ENCODE results near the gene GHRL.
"Not testable (repeated sequence)": the region's sequence is repeated elsewhere in the genome, so short reads cannot be mapped to it uniquely, and the experiment has no call there.

Gene GHRL

DNA sequence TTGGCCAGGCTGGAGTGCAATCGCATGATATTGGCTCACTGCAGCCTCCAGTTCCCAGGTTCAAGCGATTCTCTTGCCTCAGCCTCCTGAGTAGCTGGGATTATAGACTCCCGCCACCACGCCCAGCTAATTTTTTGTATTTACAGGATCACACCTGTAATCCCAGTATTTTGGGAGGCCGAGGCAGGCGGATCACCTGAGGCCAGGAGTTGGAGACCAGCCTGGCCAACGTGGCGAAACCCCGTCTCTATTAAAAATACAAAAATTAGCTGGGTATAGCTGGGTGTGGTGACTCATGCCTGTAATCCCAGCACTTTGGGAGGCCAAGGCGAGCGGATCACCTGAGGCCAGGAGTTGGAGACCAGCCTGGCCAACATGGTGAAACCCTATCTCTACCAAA is 20.3 kb downstream of the GHRL start:
- not testable (repeated sequence) for FAIRE-seq

DNA sequence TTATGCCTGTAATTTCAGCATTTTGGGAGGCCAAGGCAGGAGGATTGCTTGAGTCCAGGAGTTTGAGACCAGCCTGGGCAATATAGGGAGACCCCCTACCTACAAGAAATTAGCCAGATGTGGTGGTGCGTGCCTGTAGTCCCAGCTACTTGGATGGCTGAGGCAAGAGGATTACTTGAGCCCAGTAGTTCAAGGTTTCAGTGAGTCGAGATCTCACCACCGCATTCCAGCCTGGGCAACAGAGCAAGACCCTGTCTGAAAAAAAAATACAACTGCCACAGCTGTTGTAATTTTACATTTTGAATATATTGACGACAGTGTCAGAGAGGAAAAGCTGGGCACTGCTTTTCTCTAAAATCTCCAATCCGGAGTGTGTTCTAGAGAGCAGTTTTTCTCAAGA is 23.3 kb downstream of the GHRL start:
- FAIRE-seq, result no peak

DNA sequence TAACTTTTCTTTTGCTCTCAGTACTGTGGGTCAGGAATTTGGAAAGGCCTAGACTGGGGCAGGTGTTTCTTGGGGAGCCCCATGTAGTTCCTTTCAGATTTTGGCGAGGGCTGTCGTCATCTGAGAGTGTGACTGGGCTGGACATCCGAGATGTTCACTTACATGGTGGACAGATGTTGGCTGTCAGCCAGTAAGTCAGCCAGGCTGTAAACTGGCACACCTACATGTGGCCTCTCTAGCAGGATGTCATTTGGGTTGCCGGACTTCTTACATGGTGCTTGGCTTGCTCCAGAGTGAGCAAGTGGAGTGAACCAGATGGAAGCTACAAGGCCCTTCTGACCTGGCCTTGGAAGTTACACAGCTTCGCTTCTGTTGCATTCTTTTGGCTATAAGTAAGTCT is 23.8 kb downstream of the GHRL start:
- FAIRE-seq, result no peak

DNA sequence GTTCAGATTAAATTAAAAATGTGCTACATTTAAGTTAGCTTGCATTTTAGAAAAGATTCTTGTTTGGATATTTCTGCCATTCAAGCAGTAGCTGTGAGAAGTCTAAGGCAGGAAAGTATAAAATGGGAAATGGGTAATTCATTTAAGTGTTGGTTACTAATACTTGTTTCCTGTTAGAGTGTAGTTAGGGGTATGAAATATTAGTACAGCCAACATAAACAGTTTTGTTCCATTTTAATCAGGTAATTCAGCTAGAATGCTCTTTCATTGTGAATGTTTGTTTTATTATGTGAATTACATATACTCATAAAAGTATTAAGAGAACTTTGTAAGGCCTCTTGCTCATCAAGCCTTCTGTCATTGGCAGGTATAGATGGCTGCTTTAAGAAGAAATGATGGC is 24.6 kb downstream of the GHRL start:
- FAIRE-seq, result no peak

- not testable (repeated sequence) for FAIRE-seq
These were observed 25.8 kb downstream of the GHRL start for GRCh38 chr3:10266936-10267335.

- FAIRE-seq, result no peak
These were observed 26.9 kb downstream of the GHRL start for GRCh38 chr3:10265833-10266232.

DNA sequence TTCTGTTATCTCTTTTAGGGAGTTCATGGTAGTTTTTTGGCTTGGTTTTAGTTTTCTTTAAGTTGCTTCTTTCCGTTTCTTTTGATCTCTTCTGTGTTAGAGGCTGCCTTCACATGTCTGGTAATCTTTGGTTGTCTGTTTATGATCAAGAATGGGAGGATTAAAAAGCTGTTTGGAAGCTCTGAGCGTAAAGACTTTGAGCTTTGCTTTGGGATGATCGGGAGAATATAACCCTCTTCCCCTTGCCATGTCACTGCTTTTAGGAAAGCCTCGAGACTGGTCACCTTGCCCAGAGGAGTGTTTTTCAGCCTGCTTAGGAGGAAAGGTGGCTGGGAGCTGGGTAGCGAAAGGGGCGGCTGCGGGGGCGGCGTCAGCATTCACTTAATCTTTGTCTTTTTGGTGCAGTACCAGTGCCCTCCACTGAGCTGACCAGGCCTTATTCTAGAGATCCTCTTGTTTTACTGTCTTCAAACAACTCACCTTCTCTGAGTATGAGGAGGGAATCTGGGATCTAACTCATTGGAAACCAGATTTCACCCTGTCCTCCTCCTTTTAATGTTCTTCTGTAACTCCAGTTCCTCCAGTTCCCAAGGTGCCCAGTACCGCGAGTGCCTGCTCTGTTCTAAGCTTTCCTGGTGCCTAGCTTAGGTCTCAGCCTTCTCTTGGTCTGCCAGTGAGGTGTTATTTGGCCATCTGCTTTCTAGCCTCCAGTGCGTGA is 28.9 kb downstream of the GHRL start:
- FAIRE-seq, result peak; percentile 98

DNA sequence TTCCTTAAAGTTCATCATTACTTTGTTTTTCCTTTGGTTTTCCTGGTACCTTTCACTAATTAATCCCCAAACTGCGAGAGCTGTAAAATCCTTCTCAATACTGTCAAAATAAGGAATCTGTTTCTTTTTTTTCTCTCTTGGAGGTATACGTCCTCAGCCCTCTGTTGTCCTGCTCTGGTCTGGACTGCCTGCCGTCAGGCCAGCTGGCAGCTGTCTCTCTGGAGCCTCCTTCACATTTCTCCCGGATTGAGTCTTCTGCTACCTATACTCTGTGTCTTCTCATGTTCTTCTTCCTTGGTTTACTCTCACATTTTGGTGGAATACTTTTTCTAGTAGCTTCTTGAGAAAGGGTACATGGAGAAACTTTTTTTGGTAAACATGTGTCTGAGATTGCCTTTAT is 30.7 kb downstream of the GHRL start:
- FAIRE-seq, result no peak

DNA sequence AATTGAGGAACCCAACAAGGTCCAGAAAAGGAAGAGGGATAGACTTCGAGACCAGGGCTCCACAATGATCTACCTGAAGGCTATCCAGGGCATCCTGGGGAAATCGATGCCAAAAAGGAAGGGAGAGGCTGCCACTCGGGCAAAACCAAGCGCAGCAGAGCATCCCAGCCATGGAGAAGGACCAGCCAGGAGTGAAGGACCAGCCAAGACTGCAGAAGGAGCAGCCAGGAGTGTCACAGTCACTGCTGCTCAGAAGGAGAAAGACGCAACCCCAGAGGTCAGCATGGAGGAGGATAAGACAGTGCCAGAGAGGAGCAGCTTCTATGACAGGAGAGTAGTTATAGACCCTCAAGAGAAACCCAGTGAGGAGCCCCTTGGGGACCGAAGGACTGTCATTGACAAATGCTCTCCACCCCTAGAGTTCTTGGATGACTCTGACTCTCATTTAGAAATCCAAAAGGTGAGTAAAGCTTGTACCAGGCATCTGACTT is 32.5 kb downstream of the GHRL start:
- no peak for FAIRE-seq

DNA sequence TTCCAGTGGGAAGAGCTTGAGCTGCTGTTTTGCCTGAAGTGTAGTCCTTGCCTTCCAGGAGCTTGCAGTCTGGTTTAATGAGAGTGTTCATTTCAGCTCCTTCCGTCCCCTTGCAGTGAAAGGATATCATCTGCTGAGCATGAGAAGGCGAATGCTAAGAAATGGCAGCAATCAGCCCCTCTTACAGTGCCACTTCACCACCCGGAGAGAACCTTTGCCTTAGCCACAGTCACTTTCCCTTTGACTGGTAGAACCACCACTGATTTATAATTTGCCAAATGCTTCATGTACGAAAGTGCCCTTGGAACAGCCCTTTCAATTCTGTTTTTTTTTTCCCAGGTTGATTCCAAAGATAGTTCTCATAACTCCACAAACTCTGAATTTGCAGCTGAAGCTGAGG is 32.9 kb downstream of the GHRL start:
- FAIRE-seq, result no peak

GRCh38 chr3:10259036-10259435 is 33.7 kb downstream of the GHRL start:
- FAIRE-seq, result no peak

DNA sequence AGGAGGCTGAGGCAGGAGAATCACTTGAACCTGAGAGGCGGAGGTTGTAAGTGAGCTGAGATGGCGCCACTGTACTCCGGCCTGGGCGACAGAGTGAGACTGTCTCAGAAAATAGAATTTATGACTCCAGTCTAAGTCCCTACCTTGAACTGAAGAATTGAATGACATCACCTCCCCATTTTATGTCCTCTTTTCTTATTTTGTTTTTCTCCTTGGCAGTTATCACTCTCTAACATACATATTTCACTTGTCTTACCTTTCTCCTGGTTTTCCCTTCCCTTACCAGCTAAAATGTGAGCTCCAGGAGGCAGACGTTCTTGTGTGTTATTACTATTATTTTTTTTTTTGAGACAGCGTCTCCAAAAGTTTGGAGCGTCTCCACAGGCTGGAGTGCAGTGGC is 36.9 kb downstream of the GHRL start:
- FAIRE-seq, result no peak

DNA sequence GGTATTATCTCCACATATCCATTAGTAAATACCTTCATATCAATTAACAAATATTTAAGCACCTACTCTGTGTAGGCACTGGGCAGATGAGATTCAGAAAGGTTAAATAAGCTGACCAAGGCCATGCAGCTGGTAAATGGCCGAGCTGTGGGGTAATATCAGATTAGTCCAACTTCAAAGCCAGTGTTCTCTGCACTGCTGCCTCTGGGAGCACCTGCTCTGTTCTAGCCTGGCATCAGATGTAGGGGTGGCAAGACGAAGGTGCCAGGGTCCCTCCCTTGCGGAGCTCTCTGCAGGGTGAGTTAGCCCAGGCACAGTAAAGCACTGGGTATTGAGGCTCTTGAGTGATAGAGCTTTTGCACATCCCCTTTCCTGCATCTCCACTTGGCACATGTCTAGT is 39.0 kb downstream of the GHRL start:
- FAIRE-seq, result no peak

GRCh38 chr3:10251006-10251405 is 41.7 kb downstream of the GHRL start:
- FAIRE-seq, result no peak

- no peak for FAIRE-seq
These were observed 42.9 kb downstream of the GHRL start for GRCh38 chr3:10249833-10250232.

- no peak for FAIRE-seq
These were observed 43.6 kb downstream of the GHRL start for GRCh38 chr3:10248984-10249748.

DNA sequence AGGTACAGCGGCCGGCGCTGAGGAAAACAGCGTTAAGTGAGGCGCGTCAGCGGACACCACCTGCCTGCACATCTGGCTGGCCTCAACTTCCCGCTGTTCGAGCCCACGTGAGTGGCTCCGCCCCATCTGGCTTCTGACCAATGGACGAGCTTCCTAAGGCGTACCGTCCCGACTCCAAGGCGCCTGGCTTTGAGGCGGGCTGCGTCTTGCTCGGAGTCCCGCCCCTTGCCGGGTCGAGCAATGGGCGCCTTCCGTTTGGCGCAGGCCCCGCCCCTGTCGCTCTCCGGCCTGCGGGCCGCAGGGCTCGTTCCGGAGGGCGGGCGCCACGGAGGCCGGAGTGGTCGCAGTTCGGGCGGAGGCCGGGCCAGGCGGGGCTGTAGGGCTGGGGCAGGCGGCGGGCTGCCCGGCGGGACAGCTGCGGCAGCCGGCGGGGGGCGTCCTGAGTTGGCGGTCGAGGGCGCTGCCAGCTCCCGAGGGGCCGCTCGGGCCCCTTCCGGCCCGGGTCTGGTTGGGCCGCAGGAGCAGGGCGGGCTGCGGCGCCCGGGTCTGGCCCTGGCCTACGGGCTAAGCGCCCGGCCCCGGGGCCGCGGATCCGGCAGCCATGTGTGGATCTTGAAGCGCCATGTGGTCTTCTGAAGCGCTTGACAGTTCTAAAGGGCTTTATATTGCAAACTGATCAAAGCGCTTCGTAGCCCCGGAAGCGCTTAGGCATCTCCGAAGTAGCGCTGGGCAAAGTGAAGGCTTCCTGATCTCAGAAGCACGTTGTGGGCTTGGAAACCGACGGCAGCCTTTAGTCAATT is 44.4 kb downstream of the GHRL start, which contains the start of gene TATDN2:
Gene TATDN2 (plus strand): TSS at position 276 of the 800 bp plus-strand sequence. CDS start 742 bp downstream, outside the sequence.
- FAIRE-seq, result no peak

- no peak for FAIRE-seq
These were observed 45.0 kb downstream of the GHRL start for GRCh38 chr3:10247679-10248183.

DNA sequence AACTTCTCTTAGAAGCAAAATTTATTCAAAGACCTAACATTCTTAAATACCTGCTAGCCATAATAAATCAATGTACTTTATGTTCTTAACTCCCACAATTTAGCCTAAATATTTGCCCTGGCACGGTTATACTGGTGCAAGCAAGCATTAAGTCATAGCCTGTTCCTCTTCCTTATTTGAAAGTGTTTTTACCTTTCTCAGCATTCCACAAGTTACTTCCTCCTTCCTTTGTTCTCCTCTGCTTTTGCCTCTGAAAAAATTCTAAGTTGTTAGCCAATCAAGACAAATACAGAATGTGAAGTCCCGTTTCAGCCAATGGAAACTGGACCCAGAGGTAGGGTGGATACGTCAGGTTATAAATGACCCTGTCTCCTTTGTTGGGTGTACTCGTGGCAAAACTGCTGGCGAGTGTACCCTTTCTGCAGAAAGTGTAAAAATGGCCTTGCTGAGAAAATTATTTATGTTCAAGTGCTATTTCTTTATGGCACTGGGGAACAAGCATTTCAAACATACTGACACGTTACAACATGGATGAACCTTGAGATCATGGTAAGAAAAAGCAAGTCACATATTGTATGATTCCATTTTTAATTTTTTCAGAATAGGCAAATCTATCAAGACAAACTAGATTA is 47.5 kb downstream of the GHRL start:
- FAIRE-seq, result no peak

DNA sequence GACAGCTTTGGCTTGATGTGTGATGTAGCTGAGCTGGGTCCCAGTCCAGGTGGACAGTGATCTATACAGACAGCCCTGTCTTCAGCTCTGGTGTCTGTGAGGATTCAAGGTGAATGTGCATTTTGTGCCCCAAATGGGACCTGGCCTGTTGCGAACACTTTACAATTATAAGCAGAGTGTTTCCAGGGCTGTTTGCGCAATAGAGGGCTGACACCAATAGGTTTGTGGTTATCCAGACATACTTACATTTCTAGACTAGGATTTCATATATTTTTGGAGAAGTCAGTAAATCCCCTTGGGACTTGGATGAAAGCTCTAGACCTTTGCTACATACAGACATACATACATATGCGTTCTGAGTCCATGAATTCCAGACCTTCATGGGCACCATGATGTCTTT is 48.7 kb downstream of the GHRL start:
- no peak for FAIRE-seq

DNA sequence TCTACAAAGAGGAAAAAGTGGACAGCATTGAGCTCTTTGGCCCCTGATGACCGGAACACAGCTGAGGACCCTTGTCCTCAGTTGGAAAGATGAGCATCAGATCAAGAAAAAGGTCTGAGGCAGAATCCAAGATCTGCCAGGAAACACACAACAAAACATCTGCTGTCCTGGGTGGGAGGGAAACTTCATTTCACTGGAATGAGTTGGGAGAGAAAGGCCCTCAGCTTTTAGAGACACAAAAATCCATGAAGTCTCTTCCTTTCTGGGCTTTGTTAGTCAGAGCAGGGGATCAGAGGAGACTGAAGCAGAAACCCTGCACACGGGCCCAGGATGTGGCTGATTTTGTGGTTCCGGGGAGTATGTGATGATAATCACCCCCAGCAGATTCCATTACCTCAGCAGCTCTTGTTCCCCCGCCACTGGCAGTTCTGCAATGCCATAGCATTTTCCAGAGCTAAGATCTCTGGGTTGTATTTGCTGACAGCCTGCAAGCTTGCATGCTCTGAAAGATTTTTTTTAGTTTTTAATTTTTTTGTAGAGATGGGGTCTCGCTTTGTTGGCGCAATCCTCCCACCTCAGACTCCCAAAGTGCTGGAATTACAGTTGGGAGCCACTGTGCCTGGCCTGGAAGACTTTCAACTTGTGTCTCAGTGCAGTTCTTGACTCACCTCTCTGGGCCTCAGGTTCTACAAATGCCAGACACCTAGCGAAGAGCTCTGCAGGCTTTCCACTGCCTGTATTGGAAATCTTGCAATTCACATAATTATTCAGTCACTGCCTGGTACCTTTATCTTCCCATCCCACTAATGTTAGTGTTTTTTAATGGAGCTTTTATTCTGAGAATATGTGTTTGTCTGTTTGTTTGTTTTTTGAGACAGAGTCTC is 50.3 kb downstream of the GHRL start:
- no peak for FAIRE-seq

DNA sequence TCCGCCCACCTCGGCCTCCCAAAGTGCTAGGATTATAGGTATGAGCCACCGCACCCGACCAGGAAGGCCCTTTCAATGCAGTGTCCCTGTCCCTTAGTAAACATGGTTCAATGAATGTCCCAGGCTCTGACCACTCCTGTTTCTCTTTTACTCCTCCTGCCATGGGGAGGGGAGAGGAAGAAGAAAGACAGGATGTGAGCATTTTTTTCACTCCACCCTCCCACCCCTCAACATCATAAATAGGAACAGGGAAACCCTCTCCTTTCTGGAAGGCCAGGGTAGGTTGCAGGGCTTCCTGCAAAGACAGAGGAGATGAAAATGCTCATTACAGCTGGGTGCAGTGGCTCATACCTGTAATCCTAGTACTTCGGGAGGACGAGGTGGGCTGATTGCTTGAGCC is 51.9 kb downstream of the GHRL start:
- no peak for FAIRE-seq

All from endometrium (tissue), 2 donors.